ENCODE results near the gene SGCE.

Gene SGCE

DNA sequence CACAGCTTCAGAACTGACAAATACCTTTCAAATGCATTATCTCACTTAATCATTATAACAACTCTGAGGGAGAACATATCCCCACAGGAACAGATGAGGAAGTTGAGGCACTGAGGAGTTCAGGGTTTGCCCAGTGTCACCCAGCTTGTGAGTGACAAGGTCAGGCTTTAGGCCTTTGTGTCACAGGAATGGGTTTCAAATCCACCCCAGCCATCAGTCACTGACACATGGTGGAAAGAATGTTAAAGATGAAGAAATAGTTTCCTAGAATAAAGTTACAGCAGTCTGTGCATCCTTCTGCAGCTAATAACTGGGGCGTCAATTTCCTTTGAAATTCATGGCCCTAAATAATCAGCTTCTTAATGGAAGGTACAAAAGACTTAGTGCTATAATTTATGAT, 37.8 kb downstream of the SGCE start:
- no peak for DNase-seq

DNA sequence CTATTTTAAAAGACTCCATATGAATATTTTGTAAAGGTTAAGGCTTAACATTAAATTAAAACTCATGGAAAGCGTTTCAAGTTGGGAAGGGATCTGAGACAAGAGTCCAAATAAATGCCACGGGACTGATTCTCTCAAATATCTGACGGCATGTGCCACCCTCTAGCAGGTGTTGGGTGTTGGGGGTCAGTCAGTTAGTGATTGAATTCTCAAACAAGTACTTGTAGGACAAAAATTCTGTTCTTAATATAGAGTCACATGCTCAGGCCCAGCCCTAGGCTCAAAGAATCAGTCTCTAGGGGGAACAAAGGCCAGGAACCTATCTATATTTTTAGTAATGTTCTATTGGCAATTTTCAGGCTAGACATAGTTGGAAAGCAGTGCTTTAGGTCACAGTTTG, 39.1 kb downstream of the SGCE start:
- DNase-seq = no peak

DNA sequence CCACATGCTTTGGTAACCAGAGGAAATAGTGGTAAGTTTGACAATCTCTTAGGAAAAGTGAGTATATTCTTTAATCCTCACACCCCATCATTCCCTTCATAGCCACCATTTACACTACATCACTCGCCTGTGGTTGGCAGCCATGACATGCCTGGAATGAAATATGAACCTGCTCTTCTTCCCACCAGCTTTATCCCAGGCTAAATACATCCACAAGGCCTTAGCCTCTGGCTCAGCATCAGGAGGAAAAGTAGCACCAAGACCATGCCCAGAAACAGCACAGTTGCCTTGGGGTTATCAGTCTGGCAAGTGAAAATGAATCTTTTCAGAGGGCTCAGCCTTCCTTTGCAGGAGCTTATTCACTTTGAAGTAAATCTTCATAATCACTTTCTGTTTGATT, 40.3 kb downstream of the SGCE start:
- no peak for DNase-seq

GRCh38 chr7:94612661-94613060, 43.3 kb downstream of the SGCE start:
- no peak for DNase-seq

- no peak for DNase-seq
These were observed 43.7 kb downstream of the SGCE start for GRCh38 chr7:94612253-94612652.

DNA sequence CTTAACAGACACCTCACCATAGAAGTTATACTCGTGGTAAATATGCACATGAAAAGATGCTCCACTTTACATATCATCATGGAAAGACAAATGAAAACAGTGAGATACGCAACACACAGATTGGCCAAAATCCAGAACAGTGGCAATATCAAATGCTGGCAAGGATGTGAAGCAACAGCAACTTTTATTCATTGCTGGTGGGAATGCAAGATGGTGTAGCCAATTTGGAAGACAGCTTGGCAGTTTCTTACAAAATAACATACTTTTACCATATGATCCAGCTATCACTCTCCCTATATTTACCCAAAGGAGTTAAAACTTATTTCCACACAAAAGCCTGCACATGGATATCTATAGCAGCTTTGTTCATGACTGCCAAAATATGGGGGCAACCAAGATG, 46.4 kb downstream of the SGCE start:
- no peak for DNase-seq

GRCh38 chr7:94605031-94605430, 50.9 kb downstream of the SGCE start:
- DNase-seq = no peak

DNA sequence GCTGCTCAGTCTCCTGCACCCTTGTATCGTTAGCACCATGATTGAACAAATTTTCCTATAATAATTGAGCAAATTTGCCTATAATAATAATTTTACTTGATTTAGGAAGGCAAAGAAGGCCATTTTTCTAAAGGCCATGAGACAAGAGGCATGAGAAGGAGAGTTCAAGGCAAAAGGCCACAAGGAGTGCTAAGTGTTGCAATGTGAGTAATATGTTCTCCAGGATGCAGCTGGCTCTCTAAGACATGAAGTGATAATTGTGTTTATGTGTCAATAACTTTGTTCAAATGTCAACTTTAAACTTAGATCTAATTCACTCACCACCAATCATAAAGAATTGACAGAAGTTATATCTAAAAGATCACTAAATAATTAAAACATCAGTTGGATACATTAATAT, 53.8 kb downstream of the SGCE start:
- DNase-seq = no peak

DNA sequence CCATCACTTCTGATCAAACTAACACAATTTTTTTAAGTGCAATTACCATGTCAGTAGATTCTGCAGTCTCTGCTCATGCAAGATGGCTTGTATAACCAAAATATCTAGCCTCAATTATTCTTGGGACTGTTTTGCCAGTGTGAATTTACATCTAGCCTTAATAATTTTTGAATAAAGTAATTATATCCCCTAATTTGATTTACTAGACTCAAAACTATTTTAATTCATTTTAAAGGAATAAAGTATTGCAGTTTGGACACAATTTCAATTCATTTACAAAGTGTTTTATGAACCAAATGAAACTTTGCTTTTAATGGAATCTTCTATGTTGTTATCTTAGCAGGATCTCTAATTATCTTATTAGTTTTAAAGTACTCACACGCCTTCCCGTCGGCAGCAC, 55.7 kb downstream of the SGCE start:
- no peak for DNase-seq

- DNase-seq = no peak
These were observed 60.2 kb downstream of the SGCE start for GRCh38 chr7:94595717-94596116.

- no peak for DNase-seq
These were observed 61.1 kb downstream of the SGCE start for GRCh38 chr7:94594882-94595281.

DNA sequence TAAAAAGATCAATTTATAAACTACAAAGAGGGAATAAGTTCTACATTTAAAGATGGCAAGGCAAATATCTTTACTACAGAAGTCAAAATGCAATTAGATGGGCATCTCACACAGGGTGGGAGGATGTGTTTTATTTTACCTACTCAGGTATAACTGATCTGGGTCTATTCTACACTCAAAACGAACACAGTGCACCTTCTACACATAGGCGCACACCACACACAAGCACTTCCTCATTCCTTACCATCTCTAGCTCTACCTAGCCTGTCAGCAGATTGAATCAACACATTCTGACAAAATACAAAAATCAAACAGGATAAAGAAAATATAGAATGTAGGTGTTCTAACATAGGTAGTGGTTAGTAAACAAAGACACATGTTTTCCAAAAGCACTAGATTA, 64.8 kb downstream of the SGCE start:
- no peak for DNase-seq

- no peak for DNase-seq
These were observed 65.3 kb downstream of the SGCE start for GRCh38 chr7:94590526-94591162.

GRCh38 chr7:94588075-94588474, 67.9 kb downstream of the SGCE start:
- no peak for DNase-seq

DNA sequence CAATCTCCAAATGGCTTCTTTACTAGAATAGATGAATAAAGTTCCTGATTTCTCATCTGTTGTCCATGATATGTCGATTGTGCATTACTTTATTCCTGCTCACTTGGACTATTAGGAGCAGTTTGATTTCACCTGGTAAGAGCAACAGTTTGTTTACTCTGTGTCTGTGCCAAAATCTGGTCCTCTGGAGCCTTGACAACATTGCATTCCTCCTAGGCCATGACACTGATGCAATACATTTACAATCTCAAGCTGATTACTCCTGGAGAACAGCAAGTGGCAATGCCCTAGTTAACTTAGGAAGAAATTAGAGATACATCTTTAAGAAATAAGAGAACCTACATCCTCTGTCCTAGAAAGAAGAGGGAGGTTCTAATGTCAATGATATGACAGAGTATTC, 71.8 kb downstream of the SGCE start:
- DNase-seq = no peak

DNA sequence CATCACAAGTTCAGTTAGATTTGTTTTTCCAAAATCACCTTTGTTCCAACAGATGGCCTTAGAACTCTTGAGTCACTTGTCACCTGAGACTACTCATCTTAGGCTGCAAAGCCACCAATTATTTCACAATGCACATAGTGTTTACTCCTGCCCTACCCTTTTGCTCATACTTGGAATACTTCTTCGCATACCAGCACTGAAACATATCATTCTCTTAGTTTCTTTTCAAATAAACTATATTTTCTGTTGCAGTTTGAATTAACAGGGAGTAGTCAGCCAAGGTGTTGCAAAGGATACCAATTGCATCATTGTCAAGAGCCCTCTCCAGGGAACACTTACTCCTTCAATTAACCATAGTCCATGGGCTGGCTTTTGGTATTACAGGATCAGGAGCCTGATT, 75.3 kb downstream of the SGCE start:
- DNase-seq = no peak

GRCh38 chr7:94579470-94579869, 76.5 kb downstream of the SGCE start:
- no peak for DNase-seq

GRCh38 chr7:94578614-94579013, 77.3 kb downstream of the SGCE start:
- DNase-seq = no peak

GRCh38 chr7:94577357-94577756, 78.6 kb downstream of the SGCE start:
- DNase-seq = no peak

GRCh38 chr7:94576316-94576715, 79.6 kb downstream of the SGCE start:
- no peak for DNase-seq

DNA sequence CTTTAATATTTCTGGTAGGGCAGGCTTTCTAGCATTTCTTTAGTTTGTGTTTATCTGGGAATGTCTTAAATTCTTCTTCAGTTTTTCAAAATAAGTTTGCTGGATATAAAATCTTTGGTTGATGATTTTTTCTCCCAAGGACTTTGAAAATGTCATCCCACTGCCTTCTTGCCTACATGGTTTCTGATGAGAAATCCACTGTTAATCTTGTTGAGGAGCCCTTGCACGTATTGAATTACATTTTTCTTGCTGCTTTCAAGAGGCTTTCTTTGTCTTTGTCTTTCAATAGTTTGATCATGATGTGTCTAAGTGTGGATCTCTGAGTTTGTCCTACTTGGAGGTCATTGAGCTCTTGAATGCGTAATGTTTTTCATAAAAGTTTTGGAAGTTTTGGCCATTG, 80.3 kb downstream of the SGCE start:
- DNase-seq = no peak

- DNase-seq = no peak
These were observed 84.1 kb downstream of the SGCE start for GRCh38 chr7:94571816-94572215.

- DNase-seq = no peak
These were observed 88.5 kb downstream of the SGCE start for GRCh38 chr7:94567396-94567795.

GRCh38 chr7:94565247-94565894, 90.6 kb downstream of the SGCE start:
- no peak for DNase-seq

DNA sequence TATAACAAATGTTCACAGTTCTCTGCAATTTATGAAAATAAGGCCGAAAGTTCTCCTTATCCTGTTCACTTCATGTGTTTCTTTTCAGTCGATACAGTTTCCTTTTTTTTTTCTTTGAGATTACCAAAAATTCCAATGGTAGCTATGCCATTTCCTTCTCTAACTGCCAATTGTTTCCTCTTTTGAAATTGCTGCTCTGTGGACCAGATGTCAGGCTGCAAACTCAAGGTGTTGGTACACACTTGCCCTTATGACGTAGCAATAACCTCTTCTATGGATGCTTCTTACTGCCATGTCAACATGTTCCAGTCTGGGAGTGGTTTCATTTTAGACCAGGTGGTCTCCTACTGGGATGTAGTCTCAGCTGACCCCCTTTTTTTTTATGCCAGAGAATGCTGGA, 93.4 kb downstream of the SGCE start:
- DNase-seq = no peak

Data from CD4-positive, alpha-beta T cell treated with Interleukin-4 for 4 hours (primary cell).